Neuronal stem cell (in vitro differentiated cells): ENCODE measurements around the gene CXCR6. TPM values are rescaled to one million over a fixed set of nuclear protein-coding genes. Genes with fewer than 3 reads are reported as not detected.

Experiments
- DNase-seq: peaks from one replicate; pipeline ENCODE4 v3.0.0-alpha.2; 2013; ENCODE audit warnings: low spot score
- H2AFZ ChIP-seq: one replicate; pipeline ENCODE4 v1.6.1; 2013; ENCODE audit warnings: mild to moderate bottlenecking, low read length, inconsistent platforms
- H2AK5ac ChIP-seq: 2 replicates; pipeline ENCODE4 v1.6.1; 2013; ENCODE audit warnings: low read depth, mild to moderate bottlenecking, inconsistent platforms, low read length, moderate library complexity, mixed read lengths
- H2BK120ac ChIP-seq: 2 replicates; pipeline ENCODE4 v1.6.1; 2013; ENCODE audit warnings: low read depth, mild to moderate bottlenecking, inconsistent platforms, low read length, moderate library complexity, mixed read lengths
- H2BK12ac ChIP-seq: one replicate; pipeline ENCODE4 v1.6.1; 2013; ENCODE audit warnings: low read length, inconsistent platforms
- H2BK15ac ChIP-seq: 2 replicates; pipeline ENCODE4 v1.6.1; 2013; ENCODE audit warnings: mild to moderate bottlenecking, low read length, inconsistent platforms, mixed read lengths
- H2BK5ac ChIP-seq: one replicate; pipeline ENCODE4 v1.6.1; 2013; ENCODE audit warnings: inconsistent platforms, mild to moderate bottlenecking, low read length, moderate library complexity
- H3K14ac ChIP-seq: one replicate; pipeline ENCODE4 v1.6.1; 2013; ENCODE audit warnings: low read length, inconsistent platforms
- H3K18ac ChIP-seq: 2 replicates; pipeline ENCODE4 v1.6.1; 2013; ENCODE audit warnings: low read length, inconsistent platforms
- H3K23ac ChIP-seq: 2 replicates; pipeline ENCODE4 v1.6.1; 2013; ENCODE audit warnings: low read depth, mild to moderate bottlenecking, mixed read lengths, low read length, inconsistent platforms; ENCODE audit not compliant: poor library complexity
- H3K27ac ChIP-seq: replicated peaks from 3 replicates; pipeline ENCODE4 v1.5.1; 2013; ENCODE audit warnings: low read length, inconsistent platforms
- H3K27me3 ChIP-seq, 3 experiments: 2 replicates each; pipeline ENCODE4 v1.6.1; 2013; ENCODE audit warnings: low read length in 3 of 3, mild to moderate bottlenecking in 2 of 3, inconsistent platforms in 1 of 3, low read depth in 1 of 3, mixed read lengths in 1 of 3, moderate library complexity in 1 of 3; ENCODE audit not compliant: control insufficient read depth in 3 of 3, insufficient read depth in 3 of 3
- H3K36me3 ChIP-seq, 2 donors: replicated peaks in 1 of 2; 2 replicates each; pipeline ENCODE4 v1.6.1; 2013; ENCODE audit warnings: low read length in 2 of 2; ENCODE audit not compliant: control insufficient read depth in 2 of 2, insufficient read depth in 2 of 2
- H3K4ac ChIP-seq: 2 replicates; pipeline ENCODE4 v1.6.1; 2013; ENCODE audit warnings: inconsistent platforms, mild to moderate bottlenecking, low read length, moderate library complexity
- H3K4me1 ChIP-seq, 2 donors: 1 replicate in 1 of 2; 2 replicates in 1 of 2; pipeline ENCODE4 v1.6.1; 2013; ENCODE audit warnings: low read length in 2 of 2, low read depth in 1 of 2; ENCODE audit not compliant: control insufficient read depth in 2 of 2, insufficient read depth in 1 of 2
- H3K4me2 ChIP-seq: one replicate; pipeline ENCODE4 v1.6.1; 2013; ENCODE audit warnings: mild to moderate bottlenecking, low read length, inconsistent platforms; ENCODE audit not compliant: insufficient read depth, poor library complexity, severe bottlenecking
- H3K4me3 ChIP-seq, 2 donors: 2 replicates each; pipeline ENCODE4 v1.5.1; 2013; ENCODE audit warnings: low read length in 2 of 2, mild to moderate bottlenecking in 2 of 2, inconsistent platforms in 1 of 2, moderate library complexity in 1 of 2
- H3K79me1 ChIP-seq: one replicate; pipeline ENCODE4 v1.6.1; 2013; ENCODE audit warnings: low read depth, mild to moderate bottlenecking, inconsistent platforms, low read length, moderate library complexity
- H3K9ac ChIP-seq: one replicate; pipeline ENCODE4 v1.6.1; 2013; ENCODE audit warnings: mild to moderate bottlenecking, low read depth, low read length, inconsistent platforms; ENCODE audit not compliant: poor library complexity
- H3K9me3 ChIP-seq, 2 donors: replicated peaks in 1 of 2; 2 replicates each; pipeline versions ENCODE3 to v1.6.1; 2013; ENCODE audit warnings: low read length in 2 of 2, mild to moderate bottlenecking in 2 of 2, inconsistent platforms in 1 of 2, low read depth in 1 of 2, mixed read lengths in 1 of 2, moderate library complexity in 1 of 2; ENCODE audit not compliant: control insufficient read depth in 2 of 2, insufficient read depth in 1 of 2
- H4K8ac ChIP-seq: one replicate; pipeline ENCODE4 v1.6.1; 2013; ENCODE audit warnings: low read depth, mild to moderate bottlenecking, inconsistent platforms, low read length, moderate library complexity
- H4K91ac ChIP-seq: one replicate; pipeline ENCODE4 v1.6.1; 2013; ENCODE audit warnings: low read length, low read depth, mild to moderate bottlenecking, inconsistent platforms; ENCODE audit not compliant: poor library complexity
- WGBS, 2 donors: extraction: QIAGEN DNeasy Blood & Tissue Kit; methylation state at CpG; one replicate each; pipeline ENCODE4 v1.1.7; 2013; ENCODE audit warnings: missing lambda C conversion rate in 2 of 2, mixed read lengths in 1 of 2; ENCODE audit not compliant: insufficient read length in 2 of 2, insufficient replicate concordance in 1 of 2; ENCODE audit errors: extremely low coverage in 2 of 2; 5-methylcytosine and 5-hydroxymethylcytosine counted together
- polyA plus RNA-seq, 2 experiments: library from polyadenylated mRNA; stranded (reverse); fragments of 200-250 nt; gene quantifications; one replicate each; pipeline ENCODE4 v1.2.3, GENCODE V29; 2013

Gene CXCR6
- not detected for polyA plus RNA-seq (2013, experiment 1 of 2)
- not detected for polyA plus RNA-seq (2013, experiment 2 of 2)

GRCh38 chr3:45943207-45943846, at the start of gene CXCR6:
Gene CXCR6, plus strand, starts transcription at chr3:45943464. Its CDS starts 3,018 bp downstream, at chr3:45946482.
- DNase-seq = no peak
- no peak within 1 kb of the TSS for H3K4me2 ChIP-seq
- no peak within 1 kb of the TSS for H2BK12ac ChIP-seq
- H3K79me1 ChIP-seq = no peaks in the 10 kb centered on the region
- H3K14ac ChIP-seq = no peak within 1 kb of the TSS
- H3K4ac ChIP-seq = no peak within 1 kb of the TSS
- H3K27me3 ChIP-seq = no peaks in the 10 kb centered on the region
- H2BK15ac ChIP-seq = no peak within 1 kb of the TSS
- no peak within 1 kb of the TSS for H3K23ac ChIP-seq
- no peak within 1 kb of the TSS for H4K91ac ChIP-seq
- H2BK5ac ChIP-seq = no peak within 1 kb of the TSS
- no peak within 1 kb of the TSS for H3K4me3 ChIP-seq
- peak within 1 kb of the TSS; percentile 0 for H3K9ac ChIP-seq
- no peak within 1 kb of the TSS for H3K27ac ChIP-seq
- peaks cover 16 to 28% of the 10 kb centered on the region in 2 donors for H3K36me3 ChIP-seq
- no CpG with 5 or more reads among the region's 8 CpGs for WGBS, 2 donors
- no peak within 1 kb of the TSS for H2AFZ ChIP-seq
- no peak within 1 kb of the TSS for H2BK120ac ChIP-seq
- no peak within 1 kb of the TSS for H3K18ac ChIP-seq
- peaks cover 0 to 2% of the 10 kb centered on the region in 2 donors for H3K4me1 ChIP-seq
- H3K9me3 ChIP-seq = no peaks in the 10 kb centered on the region
- H2AK5ac ChIP-seq = no peak within 1 kb of the TSS
- no peak within 1 kb of the TSS for H4K8ac ChIP-seq

GRCh38 chr3:45894015-45894414, 49.2 kb upstream of the CXCR6 start:
- Histone ChIP-seq H2BK120ac (no peak overlapping the region), H3K27me3 (peaks cover 0 to 3% (median 0%) of the 10 kb centered on the region in 3 experiments), H3K9ac (no peak overlapping the region), H3K23ac (no peak overlapping the region), H3K27ac (no peak overlapping the region), H2BK5ac (no peak overlapping the region), H3K4ac (no peak overlapping the region), H2BK12ac (no peak overlapping the region), H3K4me3 (no peak overlapping the region), H3K79me1 (no peaks in the 10 kb centered on the region), H3K36me3 (no peaks in the 10 kb centered on the region), H4K8ac (no peak overlapping the region), H3K18ac (no peak overlapping the region), H3K14ac (no peak overlapping the region), H2AFZ (no peak overlapping the region), H3K9me3 (no peaks in the 10 kb centered on the region), H2AK5ac (no peak overlapping the region), H3K4me2 (no peak overlapping the region), H4K91ac (no peak overlapping the region), H3K4me1 (no peaks in the 10 kb centered on the region), H2BK15ac (no peak overlapping the region)
- WGBS, 2 donors = no CpG with 5 or more reads among the region's 6 CpGs
- DNase-seq = no peak

- no peak for DNase-seq
- Histone ChIP-seq H4K8ac (no peak overlapping the region), H3K9ac (no peak overlapping the region), H3K4me1 (no peaks in the 10 kb centered on the region), H2BK5ac (no peak overlapping the region), H3K27ac (no peak overlapping the region), H3K14ac (no peak overlapping the region), H3K9me3 (no peaks in the 10 kb centered on the region), H3K4me3 (no peak overlapping the region), H3K18ac (no peak overlapping the region), H3K36me3 (no peaks in the 10 kb centered on the region), H3K27me3 (peaks cover 0 to 3% (median 0%) of the 10 kb centered on the region in 3 experiments), H3K4me2 (no peak overlapping the region), H2AK5ac (no peak overlapping the region), H3K23ac (no peak overlapping the region), H3K4ac (no peak overlapping the region), H2AFZ (no peak overlapping the region), H3K79me1 (no peaks in the 10 kb centered on the region), H2BK12ac (no peak overlapping the region), H2BK15ac (no peak overlapping the region), H4K91ac (no peak overlapping the region), H2BK120ac (no peak overlapping the region)
- no CpG with 5 or more reads among the region's 5 CpGs for WGBS, 2 donors
These were observed 47.4 kb upstream of the CXCR6 start for GRCh38 chr3:45895686-45896468.

- no peak for DNase-seq
- H3K36me3 ChIP-seq = no peaks in the 10 kb centered on the region
These were observed 46.3 kb upstream of the CXCR6 start for GRCh38 chr3:45896956-45897355.

More at GRCh38 chr3:45896956-45897355, 46.3 kb upstream of the CXCR6 start:
- H2AFZ ChIP-seq = no peak overlapping the region
- H3K18ac ChIP-seq = no peak overlapping the region
- no peak overlapping the region for H2AK5ac ChIP-seq
- H3K4me2 ChIP-seq = no peak overlapping the region
- no peak overlapping the region for H4K8ac ChIP-seq
- H3K27me3 ChIP-seq = peaks cover 0 to 3% (median 0%) of the 10 kb centered on the region in 3 experiments
- H3K9ac ChIP-seq = no peak overlapping the region
- no peak overlapping the region for H2BK120ac ChIP-seq
- no peak overlapping the region for H3K27ac ChIP-seq
- no peak overlapping the region for H4K91ac ChIP-seq
- H2BK5ac ChIP-seq = no peak overlapping the region
- no peak overlapping the region for H3K4me3 ChIP-seq
- H3K14ac ChIP-seq = no peak overlapping the region
- WGBS, 2 donors = no CpG with 5 or more reads among the region's 3 CpGs
- H3K9me3 ChIP-seq = no peaks in the 10 kb centered on the region
- H3K4me1 ChIP-seq = no peaks in the 10 kb centered on the region
- H3K79me1 ChIP-seq = no peaks in the 10 kb centered on the region
- H3K23ac ChIP-seq = no peak overlapping the region
- no peak overlapping the region for H2BK15ac ChIP-seq
- H2BK12ac ChIP-seq = no peak overlapping the region
- H3K4ac ChIP-seq = no peak overlapping the region
